DOHH2 (cell line): ENCODE results near the gene CACNG1.
"Not testable (repeated sequence)": the region's sequence is repeated elsewhere in the genome, so short reads cannot be mapped to it uniquely, and the experiment has no call there.

Experiments used
- H3F3A ChIP-seq: fragments of 200-600 bp; sonication (generic), shearing (Covaris generic); 2 replicates; pipeline ENCODE4 v1.6.0; 2016; ENCODE audit warnings: antibody characterized with exemption, mild to moderate bottlenecking; ENCODE audit not compliant: control insufficient read depth, insufficient read depth
- H3K27ac ChIP-seq: fragments of 200-600 bp; sonication (generic); 2 replicates; pipeline ENCODE4 v1.5.1; 2014; ENCODE audit warnings: low read depth, mild to moderate bottlenecking, low read length, moderate library complexity
- H3K27me3 ChIP-seq: fragments of 200-600 bp; sonication (generic); 2 replicates; pipeline ENCODE4 v1.6.1; 2014; ENCODE audit warnings: mild to moderate bottlenecking, low read length, mixed read lengths; ENCODE audit not compliant: control insufficient read depth
- H3K36me3 ChIP-seq: fragments of 200-600 bp; sonication (generic); 2 replicates; pipeline ENCODE4 v1.6.1; 2014; ENCODE audit warnings: mild to moderate bottlenecking, low read length, moderate library complexity, mixed read lengths; ENCODE audit not compliant: control insufficient read depth
- H3K4me1 ChIP-seq: fragments of 200-600 bp; sonication (generic); 2 replicates; pipeline ENCODE4 v1.6.1; 2014; ENCODE audit warnings: mild to moderate bottlenecking, low read length, mixed read lengths; ENCODE audit not compliant: control insufficient read depth
- H3K4me2 ChIP-seq: fragments of 200-600 bp; sonication (generic); 2 replicates; pipeline ENCODE4 v1.6.0; 2014; ENCODE audit warnings: mild to moderate bottlenecking, low read length, moderate library complexity
- H3K4me3 ChIP-seq: fragments of 200-600 bp; sonication (generic); 2 replicates; pipeline ENCODE4 v1.5.1; 2014; ENCODE audit warnings: mild to moderate bottlenecking, low read length, mixed read lengths
- H3K79me2 ChIP-seq: fragments of 200-600 bp; sonication (generic); 2 replicates; pipeline ENCODE4 v1.6.1; 2014; ENCODE audit warnings: mild to moderate bottlenecking, low read length, mixed read lengths; ENCODE audit not compliant: control insufficient read depth
- H3K9me2 ChIP-seq: fragments of 200-600 bp; sonication (generic); replicated peaks from 2 replicates; pipeline ENCODE4 v1.6.1; 2014; ENCODE audit warnings: mild to moderate bottlenecking, low read length, mixed read lengths; ENCODE audit not compliant: control insufficient read depth
- H3K9me3 ChIP-seq: fragments of 200-600 bp; sonication (generic); 2 replicates; pipeline ENCODE4 v1.6.1; 2014; ENCODE audit warnings: antibody characterized with exemption, low read length, mixed read lengths; ENCODE audit not compliant: control insufficient read depth, insufficient read depth
- H4K20me1 ChIP-seq: fragments of 200-600 bp; sonication (generic); 2 replicates; pipeline ENCODE4 v1.6.0; 2014; ENCODE audit warnings: low read depth, mild to moderate bottlenecking, antibody characterized with exemption, low read length, moderate library complexity; ENCODE audit not compliant: control insufficient read depth, insufficient read depth
- CTCF ChIP-seq: fragments of 200-600 bp; sonication (generic); IDR thresholded peaks from one replicate; pipeline ENCODE4 v1.5.1; 2014; ENCODE audit warnings: antibody characterized with exemption, mild to moderate bottlenecking, low read depth, low read length; ENCODE audit not compliant: poor library complexity, severe bottlenecking
- EZH2phosphoT487 ChIP-seq: fragments of 200-600 bp; sonication (generic); IDR thresholded peaks from 2 replicates; pipeline ENCODE4 v1.6.1; 2017; ENCODE audit warnings: borderline replicate concordance, mild to moderate bottlenecking, antibody characterized with exemption, low read length, moderate library complexity, mixed read lengths

Gene CACNG1

GRCh38 chr17:67098006-67098405 lies 53.7 kb downstream of the CACNG1 start:
- no peak overlapping the region for H3K4me2 ChIP-seq
- no peaks in the 10 kb centered on the region for H3K27me3 ChIP-seq
- TF ChIP-seq EZH2phosphoT487 = no peak
- peaks cover 27% of the 10 kb centered on the region for H3K36me3 ChIP-seq
- peaks cover 28% of the 10 kb centered on the region for H3K79me2 ChIP-seq
- H3K9me2 ChIP-seq = no peaks in the 10 kb centered on the region
- no peaks in the 10 kb centered on the region for H4K20me1 ChIP-seq
- no peaks in the 10 kb centered on the region for H3K4me1 ChIP-seq
- H3K4me3 ChIP-seq = no peak overlapping the region
- H3K9me3 ChIP-seq = no peaks in the 10 kb centered on the region
- H3K27ac ChIP-seq = no peak overlapping the region
- H3F3A ChIP-seq = no peaks in the 10 kb centered on the region

- not testable (repeated sequence) for H4K20me1 ChIP-seq, H3K9me2 ChIP-seq, H3K4me1 ChIP-seq, H3K4me2 ChIP-seq, H3K27me3 ChIP-seq, H3F3A ChIP-seq, H3K4me3 ChIP-seq, H3K9me3 ChIP-seq, H3K27ac ChIP-seq
- Histone ChIP-seq H3K79me2 (peaks cover 21% of the 10 kb centered on the region), H3K36me3 (peaks cover 68% of the 10 kb centered on the region)
Observed at GRCh38 chr17:67104641-67105040, 60.3 kb downstream of the CACNG1 start.

GRCh38 chr17:67105213-67105612 lies 60.9 kb downstream of the CACNG1 start:
- no peaks in the 10 kb centered on the region for H3K9me2 ChIP-seq
- H3K27ac ChIP-seq = no peak overlapping the region
- H3K79me2 ChIP-seq = peaks cover 15% of the 10 kb centered on the region
- H3K4me3 ChIP-seq = no peak overlapping the region
- H3F3A ChIP-seq = no peaks in the 10 kb centered on the region
- peaks cover 62% of the 10 kb centered on the region for H3K36me3 ChIP-seq
- no peaks in the 10 kb centered on the region for H3K4me1 ChIP-seq
- no peak overlapping the region for H3K4me2 ChIP-seq
- TF ChIP-seq EZH2phosphoT487 (no peak), CTCF (no peak)
- no peaks in the 10 kb centered on the region for H4K20me1 ChIP-seq
- no peaks in the 10 kb centered on the region for H3K27me3 ChIP-seq
- no peaks in the 10 kb centered on the region for H3K9me3 ChIP-seq
